SU-DHL-6 (cell line): Measurements from ENCODE around the gene MYL6.

Source experiments
- H2AFZ ChIP-seq: fragments of 200-600 bp; sonication (generic); 2 replicates; pipeline ENCODE4 v1.6.1; 2014; ENCODE audit warnings: low read depth, mild to moderate bottlenecking, moderate library complexity, mixed read lengths, antibody characterized with exemption, low read length; ENCODE audit not compliant: severe bottlenecking
- H3F3A ChIP-seq: fragments of 200-600 bp; shearing (Covaris generic); 2 replicates; pipeline ENCODE4 v1.6.0; 2016; ENCODE audit warnings: antibody characterized with exemption, mild to moderate bottlenecking; ENCODE audit not compliant: insufficient read depth
- H3K27ac ChIP-seq: fragments of 200-600 bp; sonication (generic); 2 replicates; pipeline ENCODE4 v1.5.1; 2016; ENCODE audit warnings: low read depth, mild to moderate bottlenecking, low read length, moderate library complexity, mixed read lengths
- H3K27me3 ChIP-seq: fragments of 200-600 bp; sonication (generic), shearing (Covaris generic); 2 replicates; pipeline ENCODE4 v1.6.0; 2014; ENCODE audit warnings: mild to moderate bottlenecking, low read length
- H3K36me3 ChIP-seq: fragments of 200-600 bp; sonication (generic); 2 replicates; pipeline ENCODE4 v1.6.1; 2014; ENCODE audit warnings: mild to moderate bottlenecking, low read length, mixed read lengths
- H3K4me2 ChIP-seq: fragments of 300-600, 200-600 bp; shearing (Covaris generic), sonication (generic); 2 replicates; pipeline ENCODE4 v1.6.0; 2014; ENCODE audit warnings: low read length, low read depth, mild to moderate bottlenecking; ENCODE audit not compliant: poor library complexity, severe bottlenecking
- H3K4me3 ChIP-seq: fragments of 200-600 bp; sonication (generic); 2 replicates; pipeline ENCODE4 v1.5.1; 2014; ENCODE audit warnings: antibody characterized with exemption, low read length, mild to moderate bottlenecking, mixed read lengths; ENCODE audit not compliant: insufficient read depth, poor library complexity, severe bottlenecking
- H3K79me2 ChIP-seq: fragments of 200-600 bp; sonication (generic); 2 replicates; pipeline ENCODE4 v1.6.1; 2014; ENCODE audit warnings: mild to moderate bottlenecking, low read length, moderate library complexity; ENCODE audit not compliant: insufficient read depth
- H3K9ac ChIP-seq: fragments of 200-600 bp; sonication (generic); 2 replicates; pipeline ENCODE4 v1.7.0; 2014; ENCODE audit warnings: mild to moderate bottlenecking, low read length
- H3K9me2 ChIP-seq: fragments of 200-600 bp; sonication (generic); replicated peaks from 2 replicates; pipeline ENCODE4 v1.6.1; 2014; ENCODE audit warnings: low read length; ENCODE audit not compliant: insufficient read depth
- H3K9me3 ChIP-seq: fragments of 200-600 bp; sonication (generic); 2 replicates; pipeline ENCODE4 v1.6.1; 2014; ENCODE audit warnings: low read length, mixed read lengths; ENCODE audit not compliant: insufficient read depth
- H4K20me1 ChIP-seq: fragments of 200-600 bp; sonication (generic); 2 replicates; pipeline ENCODE4 v1.6.1; 2014; ENCODE audit warnings: low read depth, mild to moderate bottlenecking, antibody characterized with exemption, low read length, moderate library complexity, mixed read lengths
- CTCF ChIP-seq: fragments of 200-600 bp; sonication (generic); IDR thresholded peaks from one replicate; pipeline ENCODE4 v1.5.1; 2017; ENCODE audit warnings: antibody characterized with exemption, mild to moderate bottlenecking, low read length, moderate library complexity; ENCODE audit not compliant: insufficient read depth, poor library complexity, severe bottlenecking
- EZH2phosphoT487 ChIP-seq: fragments of 200-600 bp; sonication (generic), shearing (Covaris generic); conservative IDR thresholded peaks from 2 replicates; pipeline ENCODE4 v1.6.1; 2018; ENCODE audit warnings: mild to moderate bottlenecking, antibody characterized with exemption, low read length, moderate library complexity, mixed read lengths

The MYL6 gene

DNA sequence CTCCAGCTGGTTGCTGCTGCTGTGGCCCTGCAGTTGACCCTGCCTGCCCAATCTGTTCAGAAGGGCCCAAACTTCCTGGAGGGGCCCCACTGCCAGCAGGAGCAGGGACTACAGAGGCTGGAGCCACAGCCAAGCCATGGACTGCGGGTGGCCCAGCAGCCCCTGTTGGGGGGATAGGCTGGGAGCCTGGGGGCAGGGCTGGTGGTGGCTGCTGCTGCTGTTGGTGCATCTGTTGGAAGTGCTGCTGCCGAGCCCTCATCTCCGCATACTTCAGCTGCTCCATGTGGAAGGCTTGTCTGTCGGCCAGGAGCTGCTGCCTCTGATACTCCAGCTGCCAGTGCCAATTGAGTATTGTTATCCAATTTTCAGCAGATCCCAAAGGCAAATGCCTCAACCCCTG, 7.2 kb downstream of the MYL6 start:
- 0 out of 2 replicates have a peak, but pooled peaks cover 4% of the 10 kb centered on the region for H3K36me3 ChIP-seq
- no peak overlapping the region for H3K27ac ChIP-seq
- TF ChIP-seq CTCF (no peak), EZH2phosphoT487 (no peak)
- no peaks in the 10 kb centered on the region for H3K79me2 ChIP-seq
- H3K4me2 ChIP-seq, result no peak overlapping the region
- H3K27me3 ChIP-seq, result no peaks in the 10 kb centered on the region
- no peak overlapping the region for H3K9ac ChIP-seq
- H2AFZ ChIP-seq, result no peak overlapping the region
- H4K20me1 ChIP-seq, result no peaks in the 10 kb centered on the region
- H3K9me3 ChIP-seq, result no peaks in the 10 kb centered on the region
- H3K4me3 ChIP-seq, result no peak overlapping the region
- H3F3A ChIP-seq, result peaks cover 19% of the 10 kb centered on the region
- no peaks in the 10 kb centered on the region for H3K9me2 ChIP-seq

GRCh38 chr12:56169229-56169759, 11.1 kb downstream of the MYL6 start:
- no peak overlapping the region for H3K27ac ChIP-seq
- no peak overlapping the region for H2AFZ ChIP-seq
- H3K79me2 ChIP-seq, result no peaks in the 10 kb centered on the region
- no peak overlapping the region for H3K9ac ChIP-seq
- H3K9me2 ChIP-seq, result no peaks in the 10 kb centered on the region
- H3K27me3 ChIP-seq, result no peaks in the 10 kb centered on the region
- H4K20me1 ChIP-seq, result no peaks in the 10 kb centered on the region
- H3F3A ChIP-seq, result no peaks in the 10 kb centered on the region; the same call in 1 of the 2 replicates
- TF ChIP-seq EZH2phosphoT487 (no peak), CTCF (no peak)
- peaks cover 7% of the 10 kb centered on the region; the same call in 1 of the 2 replicates for H3K36me3 ChIP-seq
- no peak overlapping the region for H3K4me2 ChIP-seq
- no peaks in the 10 kb centered on the region for H3K9me3 ChIP-seq
- H3K4me3 ChIP-seq, result no peak overlapping the region

GRCh38 chr12:56172839-56173238, 14.7 kb downstream of the MYL6 start:
- Histone ChIP-seq H3K36me3 (peaks cover 7% of the 10 kb centered on the region; the same call in 1 of the 2 replicates), H3F3A (no peaks in the 10 kb centered on the region), H3K9ac (no peak overlapping the region), H3K4me2 (no peak overlapping the region), H3K27me3 (no peaks in the 10 kb centered on the region), H3K79me2 (no peaks in the 10 kb centered on the region), H3K9me2 (no peaks in the 10 kb centered on the region), H3K9me3 (no peaks in the 10 kb centered on the region), H2AFZ (no peak overlapping the region), H4K20me1 (no peaks in the 10 kb centered on the region), H3K27ac (no peak overlapping the region), H3K4me3 (no peak overlapping the region)
- no peak for TF ChIP-seq EZH2phosphoT487
- no peak for TF ChIP-seq CTCF
